Measurements from ENCODE around the gene DEK.

DEK gene

DNA sequence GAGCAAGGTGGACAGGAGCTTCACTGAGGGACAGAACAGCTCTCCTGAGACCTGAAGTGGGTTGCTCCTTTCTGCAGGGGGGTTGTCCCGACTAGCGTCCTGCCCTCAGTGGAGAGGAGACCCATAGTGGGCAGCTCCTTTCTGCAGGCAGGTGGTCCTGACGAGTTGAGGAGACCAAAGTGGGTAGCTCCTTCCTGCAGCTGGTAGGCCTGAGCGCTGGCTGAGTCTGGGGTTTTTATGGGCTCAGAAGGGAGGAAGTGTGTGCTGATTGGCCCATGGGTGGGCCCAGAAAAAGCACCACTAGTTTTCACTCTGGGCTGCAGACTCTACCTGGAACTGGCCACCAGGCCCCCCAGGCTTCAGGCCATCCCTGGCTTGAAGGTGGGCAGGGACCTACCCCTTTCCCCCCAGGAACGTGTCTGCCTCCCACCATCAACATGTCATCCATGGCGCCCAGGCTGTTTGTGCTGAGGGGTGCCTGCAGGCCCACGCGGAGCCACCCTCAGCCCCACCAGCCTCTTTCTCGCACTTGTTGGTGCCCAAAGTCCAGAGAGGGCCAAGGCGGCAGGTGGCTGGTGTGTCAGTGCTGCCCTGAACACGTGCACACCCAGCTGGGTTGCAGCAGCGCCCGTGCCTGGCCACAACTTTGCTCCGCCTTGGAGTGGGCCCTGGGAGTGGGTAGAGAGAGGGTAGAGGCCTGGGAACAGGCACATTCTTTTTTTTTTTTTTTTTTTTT, 1.6 kb upstream of the DEK start:
- ATAC-seq, result no peak
- TF ChIP-seq ZFP30 (CRISPR knock-in tag; IDR thresholded peaks at IDR 0.05) (no peak), CSDC2 (CRISPR knock-in tag; IDR thresholded peaks at IDR 0.05) (no peak), ZFP3 (CRISPR knock-in tag; IDR thresholded peaks at IDR 0.05) (no peak), ZNF70 (CRISPR knock-in tag; IDR thresholded peaks at IDR 0.05) (no peak), PPARA (CRISPR knock-in tag; IDR thresholded peaks at IDR 0.05; ENCODE audit: borderline replicate concordance) (no peak), ZC3H10 (CRISPR knock-in tag; IDR thresholded peaks at IDR 0.05) (no peak), ZNF8 (CRISPR knock-in tag; IDR thresholded peaks at IDR 0.05) (no peak), GLIS3 (CRISPR knock-in tag; IDR thresholded peaks at IDR 0.05) (no peak), RARB (CRISPR knock-in tag; IDR thresholded peaks at IDR 0.05) (no peak), OSR1 (CRISPR knock-in tag; IDR thresholded peaks at IDR 0.05) (no peak), ZNF565 (CRISPR knock-in tag; conservative IDR thresholded peaks at IDR 0.05; ENCODE audit: low read depth) (no peak)
- TF ChIP-seq, protein P1, sequence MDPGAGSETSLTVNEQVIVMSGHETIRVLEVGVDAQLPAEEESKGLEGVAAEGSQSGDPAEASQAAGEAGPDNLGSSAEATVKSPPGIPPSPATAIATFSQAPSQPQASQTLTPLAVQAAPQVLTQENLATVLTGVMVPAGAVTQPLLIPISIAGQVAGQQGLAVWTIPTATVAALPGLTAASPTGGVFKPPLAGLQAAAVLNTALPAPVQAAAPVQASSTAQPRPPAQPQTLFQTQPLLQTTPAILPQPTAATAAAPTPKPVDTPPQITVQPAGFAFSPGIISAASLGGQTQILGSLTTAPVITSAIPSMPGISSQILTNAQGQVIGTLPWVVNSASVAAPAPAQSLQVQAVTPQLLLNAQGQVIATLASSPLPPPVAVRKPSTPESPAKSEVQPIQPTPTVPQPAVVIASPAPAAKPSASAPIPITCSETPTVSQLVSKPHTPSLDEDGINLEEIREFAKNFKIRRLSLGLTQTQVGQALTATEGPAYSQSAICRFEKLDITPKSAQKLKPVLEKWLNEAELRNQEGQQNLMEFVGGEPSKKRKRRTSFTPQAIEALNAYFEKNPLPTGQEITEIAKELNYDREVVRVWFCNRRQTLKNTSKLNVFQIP (CRISPR knock-in tag; IDR thresholded peaks at IDR 0.05; ENCODE audit: borderline replicate concordance, low read depth), result no peak

DNA sequence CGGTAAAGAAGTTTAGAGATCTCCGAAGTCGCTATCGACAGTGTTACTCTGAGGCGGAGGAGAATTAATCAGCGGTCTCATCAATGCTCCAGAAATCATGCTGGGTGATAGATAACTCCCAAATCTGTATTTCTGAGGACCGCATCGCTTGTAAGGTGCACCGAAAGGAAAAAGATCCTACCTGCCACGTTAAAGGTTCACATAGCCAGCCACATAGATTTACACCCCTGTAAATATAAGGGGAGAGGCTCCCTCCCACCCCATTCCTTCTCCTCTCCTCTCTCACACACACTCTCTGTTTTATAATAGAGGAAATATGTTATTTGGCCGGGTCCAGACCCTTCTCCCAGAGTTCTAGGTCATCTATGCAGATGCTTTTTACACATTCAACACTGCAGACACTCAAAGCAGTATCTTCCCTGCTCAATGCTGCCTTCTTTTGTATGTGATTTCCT, 620 bp upstream of the DEK start:
- no peak for TF ChIP-seq CSDC2 (CRISPR knock-in tag; IDR thresholded peaks at IDR 0.05)
- TF ChIP-seq, protein P2, sequence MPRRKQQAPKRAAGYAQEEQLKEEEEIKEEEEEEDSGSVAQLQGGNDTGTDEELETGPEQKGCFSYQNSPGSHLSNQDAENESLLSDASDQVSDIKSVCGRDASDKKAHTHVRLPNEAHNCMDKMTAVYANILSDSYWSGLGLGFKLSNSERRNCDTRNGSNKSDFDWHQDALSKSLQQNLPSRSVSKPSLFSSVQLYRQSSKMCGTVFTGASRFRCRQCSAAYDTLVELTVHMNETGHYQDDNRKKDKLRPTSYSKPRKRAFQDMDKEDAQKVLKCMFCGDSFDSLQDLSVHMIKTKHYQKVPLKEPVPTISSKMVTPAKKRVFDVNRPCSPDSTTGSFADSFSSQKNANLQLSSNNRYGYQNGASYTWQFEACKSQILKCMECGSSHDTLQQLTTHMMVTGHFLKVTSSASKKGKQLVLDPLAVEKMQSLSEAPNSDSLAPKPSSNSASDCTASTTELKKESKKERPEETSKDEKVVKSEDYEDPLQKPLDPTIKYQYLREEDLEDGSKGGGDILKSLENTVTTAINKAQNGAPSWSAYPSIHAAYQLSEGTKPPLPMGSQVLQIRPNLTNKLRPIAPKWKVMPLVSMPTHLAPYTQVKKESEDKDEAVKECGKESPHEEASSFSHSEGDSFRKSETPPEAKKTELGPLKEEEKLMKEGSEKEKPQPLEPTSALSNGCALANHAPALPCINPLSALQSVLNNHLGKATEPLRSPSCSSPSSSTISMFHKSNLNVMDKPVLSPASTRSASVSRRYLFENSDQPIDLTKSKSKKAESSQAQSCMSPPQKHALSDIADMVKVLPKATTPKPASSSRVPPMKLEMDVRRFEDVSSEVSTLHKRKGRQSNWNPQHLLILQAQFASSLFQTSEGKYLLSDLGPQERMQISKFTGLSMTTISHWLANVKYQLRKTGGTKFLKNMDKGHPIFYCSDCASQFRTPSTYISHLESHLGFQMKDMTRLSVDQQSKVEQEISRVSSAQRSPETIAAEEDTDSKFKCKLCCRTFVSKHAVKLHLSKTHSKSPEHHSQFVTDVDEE (CRISPR knock-in tag; IDR thresholded peaks at IDR 0.05), result no peak
- TF ChIP-seq SNAI2 (CRISPR knock-in tag; IDR thresholded peaks at IDR 0.05), result no peak
- TF ChIP-seq, protein P3, sequence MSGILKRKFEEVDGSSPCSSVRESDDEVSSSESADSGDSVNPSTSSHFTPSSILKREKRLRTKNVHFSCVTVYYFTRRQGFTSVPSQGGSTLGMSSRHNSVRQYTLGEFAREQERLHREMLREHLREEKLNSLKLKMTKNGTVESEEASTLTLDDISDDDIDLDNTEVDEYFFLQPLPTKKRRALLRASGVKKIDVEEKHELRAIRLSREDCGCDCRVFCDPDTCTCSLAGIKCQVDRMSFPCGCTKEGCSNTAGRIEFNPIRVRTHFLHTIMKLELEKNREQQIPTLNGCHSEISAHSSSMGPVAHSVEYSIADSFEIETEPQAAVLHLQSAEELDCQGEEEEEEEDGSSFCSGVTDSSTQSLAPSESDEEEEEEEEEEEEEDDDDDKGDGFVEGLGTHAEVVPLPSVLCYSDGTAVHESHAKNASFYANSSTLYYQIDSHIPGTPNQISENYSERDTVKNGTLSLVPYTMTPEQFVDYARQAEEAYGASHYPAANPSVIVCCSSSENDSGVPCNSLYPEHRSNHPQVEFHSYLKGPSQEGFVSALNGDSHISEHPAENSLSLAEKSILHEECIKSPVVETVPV (CRISPR knock-in tag; IDR thresholded peaks at IDR 0.05), result no peak
- TF ChIP-seq ZNF8 (CRISPR knock-in tag; IDR thresholded peaks at IDR 0.05), result no peak
- no peak for TF ChIP-seq ZNF565 (CRISPR knock-in tag; conservative IDR thresholded peaks at IDR 0.05; ENCODE audit: low read depth)
- TF ChIP-seq ZFP3 (CRISPR knock-in tag; IDR thresholded peaks at IDR 0.05), result no peak
- no peak for TF ChIP-seq ARNTL (CRISPR knock-in tag; IDR thresholded peaks at IDR 0.05; ENCODE audit: borderline replicate concordance, low read depth)
- TF ChIP-seq, protein P4, sequence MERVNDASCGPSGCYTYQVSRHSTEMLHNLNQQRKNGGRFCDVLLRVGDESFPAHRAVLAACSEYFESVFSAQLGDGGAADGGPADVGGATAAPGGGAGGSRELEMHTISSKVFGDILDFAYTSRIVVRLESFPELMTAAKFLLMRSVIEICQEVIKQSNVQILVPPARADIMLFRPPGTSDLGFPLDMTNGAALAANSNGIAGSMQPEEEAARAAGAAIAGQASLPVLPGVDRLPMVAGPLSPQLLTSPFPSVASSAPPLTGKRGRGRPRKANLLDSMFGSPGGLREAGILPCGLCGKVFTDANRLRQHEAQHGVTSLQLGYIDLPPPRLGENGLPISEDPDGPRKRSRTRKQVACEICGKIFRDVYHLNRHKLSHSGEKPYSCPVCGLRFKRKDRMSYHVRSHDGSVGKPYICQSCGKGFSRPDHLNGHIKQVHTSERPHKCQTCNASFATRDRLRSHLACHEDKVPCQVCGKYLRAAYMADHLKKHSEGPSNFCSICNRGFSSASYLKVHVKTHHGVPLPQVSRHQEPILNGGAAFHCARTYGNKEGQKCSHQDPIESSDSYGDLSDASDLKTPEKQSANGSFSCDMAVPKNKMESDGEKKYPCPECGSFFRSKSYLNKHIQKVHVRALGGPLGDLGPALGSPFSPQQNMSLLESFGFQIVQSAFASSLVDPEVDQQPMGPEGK (CRISPR knock-in tag; IDR thresholded peaks at IDR 0.05; ENCODE audit: borderline replicate concordance), result no peak
- no peak for TF ChIP-seq ZC3H10 (CRISPR knock-in tag; IDR thresholded peaks at IDR 0.05)
- TF ChIP-seq GLIS3 (CRISPR knock-in tag; IDR thresholded peaks at IDR 0.05), result no peak
- TF ChIP-seq, protein P1 (CRISPR knock-in tag; IDR thresholded peaks at IDR 0.05; ENCODE audit: borderline replicate concordance, low read depth), result no peak
- TF ChIP-seq RARB (CRISPR knock-in tag; IDR thresholded peaks at IDR 0.05), result no peak
- peak; percentile 4 for ATAC-seq

DNA sequence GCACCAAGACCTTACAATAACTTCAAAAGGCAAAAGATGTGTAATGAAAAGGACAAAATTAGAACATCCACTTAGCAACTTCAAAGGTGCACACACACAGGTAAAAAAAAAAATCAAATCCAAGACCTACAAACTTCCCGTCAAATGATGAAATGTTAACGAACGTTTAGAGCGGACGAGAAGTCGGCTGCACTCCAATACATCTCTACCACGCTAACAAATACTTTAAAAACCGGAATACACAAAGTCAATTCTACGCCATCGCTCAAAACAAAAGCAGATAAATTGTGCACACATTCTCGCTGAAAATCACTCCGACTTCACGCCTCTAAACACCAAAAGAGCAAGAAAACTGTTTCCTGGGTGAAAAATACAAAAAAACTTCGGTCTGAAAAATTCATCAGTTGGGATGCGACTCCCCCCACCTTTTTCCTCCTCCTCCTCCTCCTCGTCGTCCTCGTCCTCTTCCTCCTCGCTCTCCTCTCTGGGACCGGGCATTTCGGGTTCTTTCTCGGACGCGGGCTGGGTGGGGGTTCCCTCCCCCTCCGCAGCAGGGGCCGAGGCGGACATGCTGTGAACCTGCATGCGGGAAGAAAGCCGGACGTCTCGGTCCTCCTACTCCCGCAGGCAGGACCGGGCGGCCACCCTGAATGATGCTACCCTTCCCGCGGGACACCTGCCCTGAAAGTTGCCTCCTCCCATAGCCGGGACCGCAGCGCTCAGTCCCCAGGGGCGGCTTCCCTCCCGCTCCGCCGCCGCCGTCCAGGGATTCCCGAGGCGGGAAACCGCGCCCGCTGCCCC, 712 bp downstream of the DEK start:
- no peak for ATAC-seq
- TF ChIP-seq, protein P4 (CRISPR knock-in tag; IDR thresholded peaks at IDR 0.05; ENCODE audit: borderline replicate concordance), result peak; percentile 51; the same call in 1 of the 2 replicates
- TF ChIP-seq ESRRG (CRISPR knock-in tag; IDR thresholded peaks at IDR 0.05), result no peak

Measured in SK-N-SH treated with all-trans-retinoic acid at 6 μM for 48 hours (cell line).